Measurements from ENCODE around the gene STXBP5.

DNA sequence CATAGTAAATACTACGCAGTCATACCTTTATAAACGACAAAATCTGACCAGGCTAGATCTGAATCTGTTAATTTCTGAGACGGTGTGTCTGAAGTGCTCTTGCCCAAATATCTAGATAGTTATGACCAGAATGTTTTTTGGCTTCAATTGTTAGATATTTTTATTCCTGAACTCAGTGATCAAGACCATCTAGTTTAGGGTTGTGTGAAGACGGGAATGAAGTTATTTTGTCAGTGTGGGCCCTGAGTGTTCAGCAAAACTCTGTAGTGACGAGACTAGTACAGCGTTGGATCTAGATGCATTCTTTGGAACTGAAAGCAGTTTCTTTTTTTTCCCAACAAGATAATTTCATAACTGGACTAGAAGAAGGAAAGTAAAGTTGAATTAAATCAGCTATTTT is 3.1 kb downstream of the STXBP5 start:
- TF ChIP-seq, protein P1, sequence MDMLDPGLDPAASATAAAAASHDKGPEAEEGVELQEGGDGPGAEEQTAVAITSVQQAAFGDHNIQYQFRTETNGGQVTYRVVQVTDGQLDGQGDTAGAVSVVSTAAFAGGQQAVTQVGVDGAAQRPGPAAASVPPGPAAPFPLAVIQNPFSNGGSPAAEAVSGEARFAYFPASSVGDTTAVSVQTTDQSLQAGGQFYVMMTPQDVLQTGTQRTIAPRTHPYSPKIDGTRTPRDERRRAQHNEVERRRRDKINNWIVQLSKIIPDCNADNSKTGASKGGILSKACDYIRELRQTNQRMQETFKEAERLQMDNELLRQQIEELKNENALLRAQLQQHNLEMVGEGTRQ (IDR thresholded peaks at IDR 0.05; ENCODE audit: borderline replicate concordance, low read depth, low read length), result no peak
- TF ChIP-seq, protein P2, sequence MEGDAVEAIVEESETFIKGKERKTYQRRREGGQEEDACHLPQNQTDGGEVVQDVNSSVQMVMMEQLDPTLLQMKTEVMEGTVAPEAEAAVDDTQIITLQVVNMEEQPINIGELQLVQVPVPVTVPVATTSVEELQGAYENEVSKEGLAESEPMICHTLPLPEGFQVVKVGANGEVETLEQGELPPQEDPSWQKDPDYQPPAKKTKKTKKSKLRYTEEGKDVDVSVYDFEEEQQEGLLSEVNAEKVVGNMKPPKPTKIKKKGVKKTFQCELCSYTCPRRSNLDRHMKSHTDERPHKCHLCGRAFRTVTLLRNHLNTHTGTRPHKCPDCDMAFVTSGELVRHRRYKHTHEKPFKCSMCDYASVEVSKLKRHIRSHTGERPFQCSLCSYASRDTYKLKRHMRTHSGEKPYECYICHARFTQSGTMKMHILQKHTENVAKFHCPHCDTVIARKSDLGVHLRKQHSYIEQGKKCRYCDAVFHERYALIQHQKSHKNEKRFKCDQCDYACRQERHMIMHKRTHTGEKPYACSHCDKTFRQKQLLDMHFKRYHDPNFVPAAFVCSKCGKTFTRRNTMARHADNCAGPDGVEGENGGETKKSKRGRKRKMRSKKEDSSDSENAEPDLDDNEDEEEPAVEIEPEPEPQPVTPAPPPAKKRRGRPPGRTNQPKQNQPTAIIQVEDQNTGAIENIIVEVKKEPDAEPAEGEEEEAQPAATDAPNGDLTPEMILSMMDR (IDR thresholded peaks at IDR 0.05), result no peak
- TF ChIP-seq, protein P3, sequence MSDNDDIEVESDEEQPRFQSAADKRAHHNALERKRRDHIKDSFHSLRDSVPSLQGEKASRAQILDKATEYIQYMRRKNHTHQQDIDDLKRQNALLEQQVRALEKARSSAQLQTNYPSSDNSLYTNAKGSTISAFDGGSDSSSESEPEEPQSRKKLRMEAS (IDR thresholded peaks at IDR 0.05; ENCODE audit: low read depth), result no peak
- TF ChIP-seq POLR2AphosphoS5 (IDR thresholded peaks at IDR 0.05; ENCODE audit: low read depth, low read length), result no peak
- no peak for TF ChIP-seq YY1 (IDR thresholded peaks at IDR 0.05; ENCODE audit: low read depth)
- TF ChIP-seq, protein P4, sequence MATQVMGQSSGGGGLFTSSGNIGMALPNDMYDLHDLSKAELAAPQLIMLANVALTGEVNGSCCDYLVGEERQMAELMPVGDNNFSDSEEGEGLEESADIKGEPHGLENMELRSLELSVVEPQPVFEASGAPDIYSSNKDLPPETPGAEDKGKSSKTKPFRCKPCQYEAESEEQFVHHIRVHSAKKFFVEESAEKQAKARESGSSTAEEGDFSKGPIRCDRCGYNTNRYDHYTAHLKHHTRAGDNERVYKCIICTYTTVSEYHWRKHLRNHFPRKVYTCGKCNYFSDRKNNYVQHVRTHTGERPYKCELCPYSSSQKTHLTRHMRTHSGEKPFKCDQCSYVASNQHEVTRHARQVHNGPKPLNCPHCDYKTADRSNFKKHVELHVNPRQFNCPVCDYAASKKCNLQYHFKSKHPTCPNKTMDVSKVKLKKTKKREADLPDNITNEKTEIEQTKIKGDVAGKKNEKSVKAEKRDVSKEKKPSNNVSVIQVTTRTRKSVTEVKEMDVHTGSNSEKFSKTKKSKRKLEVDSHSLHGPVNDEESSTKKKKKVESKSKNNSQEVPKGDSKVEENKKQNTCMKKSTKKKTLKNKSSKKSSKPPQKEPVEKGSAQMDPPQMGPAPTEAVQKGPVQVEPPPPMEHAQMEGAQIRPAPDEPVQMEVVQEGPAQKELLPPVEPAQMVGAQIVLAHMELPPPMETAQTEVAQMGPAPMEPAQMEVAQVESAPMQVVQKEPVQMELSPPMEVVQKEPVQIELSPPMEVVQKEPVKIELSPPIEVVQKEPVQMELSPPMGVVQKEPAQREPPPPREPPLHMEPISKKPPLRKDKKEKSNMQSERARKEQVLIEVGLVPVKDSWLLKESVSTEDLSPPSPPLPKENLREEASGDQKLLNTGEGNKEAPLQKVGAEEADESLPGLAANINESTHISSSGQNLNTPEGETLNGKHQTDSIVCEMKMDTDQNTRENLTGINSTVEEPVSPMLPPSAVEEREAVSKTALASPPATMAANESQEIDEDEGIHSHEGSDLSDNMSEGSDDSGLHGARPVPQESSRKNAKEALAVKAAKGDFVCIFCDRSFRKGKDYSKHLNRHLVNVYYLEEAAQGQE (IDR thresholded peaks at IDR 0.05; ENCODE audit: low read depth, low read length), result no peak
- TF ChIP-seq EP300 (IDR thresholded peaks at IDR 0.05; ENCODE audit: borderline replicate concordance in 1 of 2, low read depth in 1 of 2, low read length in 1 of 2), result no peak
- TF ChIP-seq SIN3A (IDR thresholded peaks at IDR 0.05; ENCODE audit: borderline replicate concordance, low read depth, low read length), result no peak
- no peak for TF ChIP-seq RXRA (IDR thresholded peaks at IDR 0.05; ENCODE audit: borderline replicate concordance, low read depth)
- TF ChIP-seq TCF12 (IDR thresholded peaks at IDR 0.05), result no peak
- TF ChIP-seq, protein P5, sequence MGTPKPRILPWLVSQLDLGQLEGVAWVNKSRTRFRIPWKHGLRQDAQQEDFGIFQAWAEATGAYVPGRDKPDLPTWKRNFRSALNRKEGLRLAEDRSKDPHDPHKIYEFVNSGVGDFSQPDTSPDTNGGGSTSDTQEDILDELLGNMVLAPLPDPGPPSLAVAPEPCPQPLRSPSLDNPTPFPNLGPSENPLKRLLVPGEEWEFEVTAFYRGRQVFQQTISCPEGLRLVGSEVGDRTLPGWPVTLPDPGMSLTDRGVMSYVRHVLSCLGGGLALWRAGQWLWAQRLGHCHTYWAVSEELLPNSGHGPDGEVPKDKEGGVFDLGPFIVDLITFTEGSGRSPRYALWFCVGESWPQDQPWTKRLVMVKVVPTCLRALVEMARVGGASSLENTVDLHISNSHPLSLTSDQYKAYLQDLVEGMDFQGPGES (IDR thresholded peaks at IDR 0.05; ENCODE audit: low read depth, low read length), result no peak

All from SK-N-SH (cell line).